Neutrophil (primary cell): ENCODE results near the gene INSC.

ENCODE experiments used
- H3K27ac ChIP-seq: fragments of 200-600 bp; sonication (generic); 2 replicates; pipeline ENCODE4 v1.5.1; 2016; ENCODE audit warnings: mild to moderate bottlenecking, moderate library complexity
- H3K27me3 ChIP-seq: fragments of 200-600 bp; sonication (generic); 2 replicates; pipeline ENCODE4 v1.6.0; 2016; ENCODE audit warnings: mild to moderate bottlenecking
- H3K36me3 ChIP-seq: fragments of 200-600 bp; sonication (generic); 2 replicates; pipeline ENCODE4 v1.5.1; 2017
- H3K4me1 ChIP-seq, 2 experiments: fragments of 200-600 bp in 1 of 2; sonication (generic) in 1 of 2; 1 replicate in 1 of 2; 2 replicates in 1 of 2; pipeline versions ENCODE4 v1.5.1 to v1.6.1; 2013 to 2016; ENCODE audit warnings: low read depth in 1 of 2, low read length in 1 of 2, mild to moderate bottlenecking in 1 of 2, moderate library complexity in 1 of 2; ENCODE audit not compliant: control insufficient read depth in 1 of 2, insufficient read depth in 1 of 2
- H3K4me3 ChIP-seq, 2 experiments: fragments of 200-600 bp in 1 of 2; sonication (generic) in 1 of 2; 1 replicate in 1 of 2; 2 replicates in 1 of 2; pipeline ENCODE4 v1.5.1; 2013 to 2016; ENCODE audit warnings: low read depth in 1 of 2, low read length in 1 of 2, mild to moderate bottlenecking in 1 of 2, moderate library complexity in 1 of 2
- H3K9me3 ChIP-seq: fragments of 200-600 bp; sonication (generic); 2 replicates; pipeline ENCODE4 v1.5.1; 2016
- CTCF ChIP-seq: fragments of 200-600 bp; sonication (generic); IDR thresholded peaks from 2 replicates; pipeline ENCODE4 v1.5.1; 2016; ENCODE audit warnings: antibody characterized with exemption

The INSC gene

GRCh38 chr11:15106201-15106965 lies 8.3 kb upstream of the INSC start:
- Histone ChIP-seq H3K9me3 (no peaks in the 10 kb centered on the region), H3K36me3 (no peaks in the 10 kb centered on the region), H3K27me3 (no peaks in the 10 kb centered on the region), H3K4me3 (no peak overlapping the region), H3K27ac (no peak overlapping the region), H3K4me1 (peaks cover 0 to under 1% of the 10 kb centered on the region in 2 experiments)
- TF ChIP-seq CTCF: no peak

DNA sequence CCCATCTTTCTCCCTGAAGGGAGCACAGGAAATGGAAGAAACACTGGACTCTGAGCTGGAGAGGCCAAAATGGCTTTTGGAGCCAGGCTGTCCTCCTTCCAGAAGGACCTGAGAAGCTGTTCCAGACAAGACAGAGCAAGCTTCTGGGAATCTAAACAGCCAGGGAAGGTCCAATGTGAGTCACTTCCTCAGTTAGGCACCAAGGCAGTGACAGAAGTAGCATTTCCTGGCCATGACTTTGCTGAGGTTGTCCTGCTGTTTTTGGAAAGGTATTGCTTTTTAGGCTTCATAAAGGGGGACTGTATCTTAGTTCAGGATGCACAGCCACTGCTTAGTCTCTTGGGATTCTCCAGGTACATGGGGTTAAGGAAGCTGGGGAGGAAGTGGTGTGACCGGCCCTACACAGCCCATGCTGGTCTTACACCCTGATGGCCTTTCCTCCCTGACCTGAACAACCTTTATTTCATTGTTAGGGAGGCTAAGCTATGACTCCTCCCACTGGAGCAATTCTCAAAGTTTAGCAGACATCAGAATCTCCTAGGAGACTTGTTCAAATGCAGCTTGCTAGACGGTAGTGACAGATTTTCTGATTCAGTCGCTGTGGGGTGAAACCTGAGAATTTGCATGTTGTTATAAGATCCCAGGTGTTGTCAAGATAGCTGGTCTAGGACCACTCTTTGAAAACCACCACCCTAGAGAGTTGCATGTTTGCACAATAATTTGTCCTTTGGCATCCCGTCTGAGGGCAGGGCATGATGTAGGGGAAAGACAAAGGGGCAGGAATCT lies 6.8 kb upstream of the INSC start:
- peaks cover 0 to 3% of the 10 kb centered on the region in 2 experiments for H3K4me1 ChIP-seq
- no peaks in the 10 kb centered on the region for H3K36me3 ChIP-seq
- H3K27ac ChIP-seq: no peak overlapping the region
- H3K27me3 ChIP-seq: no peaks in the 10 kb centered on the region
- no peak overlapping the region for H3K4me3 ChIP-seq
- no peak for TF ChIP-seq CTCF
- no peaks in the 10 kb centered on the region for H3K9me3 ChIP-seq

DNA sequence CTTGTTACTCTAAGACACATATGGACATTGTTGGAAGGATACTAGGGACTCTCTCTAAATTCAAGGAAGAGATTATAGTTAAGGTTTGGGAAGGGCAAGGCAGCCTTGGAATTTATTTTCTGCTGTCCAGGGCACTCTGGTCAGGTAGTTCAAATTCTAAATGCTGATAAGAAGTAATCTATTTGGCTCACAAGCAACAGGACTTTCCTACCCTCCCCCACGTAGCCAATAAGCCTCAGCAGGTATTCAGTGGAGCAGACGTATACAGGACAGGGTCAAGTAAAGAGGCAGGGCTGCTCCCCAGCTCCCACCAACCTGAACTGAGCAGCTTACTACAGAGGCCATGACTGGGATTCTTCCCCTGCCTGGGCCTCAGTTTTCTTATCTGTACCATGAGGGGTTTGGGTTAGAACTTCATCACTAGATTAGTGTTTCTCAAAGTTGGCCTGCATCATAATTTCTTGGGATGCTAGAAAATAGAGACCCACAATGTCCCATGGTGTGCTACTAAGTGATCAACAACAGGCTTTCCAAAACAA lies 6.1 kb upstream of the INSC start:
- H3K9me3 ChIP-seq: no peaks in the 10 kb centered on the region
- no peak overlapping the region for H3K27ac ChIP-seq
- no peak for TF ChIP-seq CTCF
- no peaks in the 10 kb centered on the region for H3K36me3 ChIP-seq
- H3K4me1 ChIP-seq: peaks cover 7 to 10% of the 10 kb centered on the region in 2 experiments
- no peaks in the 10 kb centered on the region for H3K27me3 ChIP-seq
- H3K4me3 ChIP-seq: no peak overlapping the region

- Histone ChIP-seq H3K9me3 (no peaks in the 10 kb centered on the region), H3K27me3 (no peaks in the 10 kb centered on the region), H3K27ac (no peak overlapping the region), H3K4me1 (peaks cover 16 to 19% of the 10 kb centered on the region in 2 experiments), H3K36me3 (no peaks in the 10 kb centered on the region), H3K4me3 (no peak overlapping the region)
- TF ChIP-seq CTCF: no peak
These were observed 5.1 kb upstream of the INSC start for GRCh38 chr11:15109602-15110001.

GRCh38 chr11:15111215-15111614 lies 3.5 kb upstream of the INSC start:
- H3K27me3 ChIP-seq: peaks cover 13% of the 10 kb centered on the region
- no peaks in the 10 kb centered on the region for H3K36me3 ChIP-seq
- no peak overlapping the region for H3K27ac ChIP-seq
- TF ChIP-seq CTCF: no peak
- no peak overlapping the region for H3K4me3 ChIP-seq
- no peaks in the 10 kb centered on the region for H3K9me3 ChIP-seq
- H3K4me1 ChIP-seq: peaks cover 25 to 27% of the 10 kb centered on the region in 2 experiments
